ENCODE data around the gene TAGLN2.

TAGLN2 gene

GRCh38 chr1:159970932-159971342 is 45.6 kb upstream of the TAGLN2 start:
- Histone ChIP-seq H3K9me3 (ENCODE audit: severe bottlenecking) (no peaks in the 10 kb centered on the region), H3K36me3 (no peaks in the 10 kb centered on the region), H3K4me3 (ENCODE audit: low read depth, low read length) (no peak overlapping the region), H3K27me3 (ENCODE audit: insufficient read depth, low read depth, severe bottlenecking) (no peaks in the 10 kb centered on the region), H3K27ac (no peak overlapping the region)
- DNase-seq, result no peak
- no peak for TF ChIP-seq CTCF (IDR thresholded peaks at IDR 0.05; ENCODE audit: low read depth, low read length)

GRCh38 chr1:159968901-159969300 is 43.6 kb upstream of the TAGLN2 start:
- no peaks in the 10 kb centered on the region for H3K27me3 ChIP-seq (ENCODE audit: insufficient read depth, low read depth, severe bottlenecking)
- no peak for DNase-seq
- H3K27ac ChIP-seq, result no peak overlapping the region
- no peaks in the 10 kb centered on the region for H3K36me3 ChIP-seq
- TF ChIP-seq CTCF (IDR thresholded peaks at IDR 0.05; ENCODE audit: low read depth, low read length), result no peak
- no peaks in the 10 kb centered on the region for H3K9me3 ChIP-seq (ENCODE audit: severe bottlenecking)
- H3K4me3 ChIP-seq (ENCODE audit: low read depth, low read length), result no peak overlapping the region

GRCh38 chr1:159965263-159965662 is 40.0 kb upstream of the TAGLN2 start:
- DNase-seq, result no peak
- TF ChIP-seq CTCF (IDR thresholded peaks at IDR 0.05; ENCODE audit: low read depth, low read length), result no peak
- Histone ChIP-seq H3K27ac (no peak overlapping the region), H3K9me3 (ENCODE audit: severe bottlenecking) (no peaks in the 10 kb centered on the region), H3K27me3 (ENCODE audit: insufficient read depth, low read depth, severe bottlenecking) (no peaks in the 10 kb centered on the region), H3K36me3 (no peaks in the 10 kb centered on the region), H3K4me3 (ENCODE audit: low read depth, low read length) (no peak overlapping the region)

GRCh38 chr1:159964144-159964543 is 38.8 kb upstream of the TAGLN2 start:
- Histone ChIP-seq H3K9me3 (ENCODE audit: severe bottlenecking) (no peaks in the 10 kb centered on the region), H3K27me3 (ENCODE audit: insufficient read depth, low read depth, severe bottlenecking) (no peaks in the 10 kb centered on the region), H3K36me3 (no peaks in the 10 kb centered on the region), H3K4me3 (ENCODE audit: low read depth, low read length) (no peak overlapping the region), H3K27ac (no peak overlapping the region)
- TF ChIP-seq CTCF (IDR thresholded peaks at IDR 0.05; ENCODE audit: low read depth, low read length), result no peak
- no peak for DNase-seq

GRCh38 chr1:159962176-159962575 is 36.9 kb upstream of the TAGLN2 start:
- DNase-seq, result no peak
- no peak overlapping the region for H3K27ac ChIP-seq
- no peaks in the 10 kb centered on the region for H3K36me3 ChIP-seq
- TF ChIP-seq CTCF (IDR thresholded peaks at IDR 0.05; ENCODE audit: low read depth, low read length), result no peak
- H3K4me3 ChIP-seq (ENCODE audit: low read depth, low read length), result no peak overlapping the region
- no peaks in the 10 kb centered on the region for H3K9me3 ChIP-seq (ENCODE audit: severe bottlenecking)
- no peaks in the 10 kb centered on the region for H3K27me3 ChIP-seq (ENCODE audit: insufficient read depth, low read depth, severe bottlenecking)

- Histone ChIP-seq H3K27ac (no peak overlapping the region), H3K36me3 (no peaks in the 10 kb centered on the region), H3K9me3 (ENCODE audit: severe bottlenecking) (no peaks in the 10 kb centered on the region), H3K27me3 (ENCODE audit: insufficient read depth, low read depth, severe bottlenecking) (no peaks in the 10 kb centered on the region), H3K4me3 (ENCODE audit: low read depth, low read length) (no peak overlapping the region)
- TF ChIP-seq CTCF (IDR thresholded peaks at IDR 0.05; ENCODE audit: low read depth, low read length), result no peak
- no peak for DNase-seq
Measured at GRCh38 chr1:159961636-159962035, 36.3 kb upstream of the TAGLN2 start.

Data from WERI-Rb-1 (cell line).